IPS-11a (cell line): ENCODE results near the gene TCTN2.
A peak's percentile ranks its signal among the peaks of the same experiment; 100 is the strongest.

Experiments
- H3K4me3 ChIP-seq: one replicate; pipeline ENCODE4 v1.5.1; 2013; ENCODE audit warnings: low read depth, low read length, control low read depth

The TCTN2 gene

DNA sequence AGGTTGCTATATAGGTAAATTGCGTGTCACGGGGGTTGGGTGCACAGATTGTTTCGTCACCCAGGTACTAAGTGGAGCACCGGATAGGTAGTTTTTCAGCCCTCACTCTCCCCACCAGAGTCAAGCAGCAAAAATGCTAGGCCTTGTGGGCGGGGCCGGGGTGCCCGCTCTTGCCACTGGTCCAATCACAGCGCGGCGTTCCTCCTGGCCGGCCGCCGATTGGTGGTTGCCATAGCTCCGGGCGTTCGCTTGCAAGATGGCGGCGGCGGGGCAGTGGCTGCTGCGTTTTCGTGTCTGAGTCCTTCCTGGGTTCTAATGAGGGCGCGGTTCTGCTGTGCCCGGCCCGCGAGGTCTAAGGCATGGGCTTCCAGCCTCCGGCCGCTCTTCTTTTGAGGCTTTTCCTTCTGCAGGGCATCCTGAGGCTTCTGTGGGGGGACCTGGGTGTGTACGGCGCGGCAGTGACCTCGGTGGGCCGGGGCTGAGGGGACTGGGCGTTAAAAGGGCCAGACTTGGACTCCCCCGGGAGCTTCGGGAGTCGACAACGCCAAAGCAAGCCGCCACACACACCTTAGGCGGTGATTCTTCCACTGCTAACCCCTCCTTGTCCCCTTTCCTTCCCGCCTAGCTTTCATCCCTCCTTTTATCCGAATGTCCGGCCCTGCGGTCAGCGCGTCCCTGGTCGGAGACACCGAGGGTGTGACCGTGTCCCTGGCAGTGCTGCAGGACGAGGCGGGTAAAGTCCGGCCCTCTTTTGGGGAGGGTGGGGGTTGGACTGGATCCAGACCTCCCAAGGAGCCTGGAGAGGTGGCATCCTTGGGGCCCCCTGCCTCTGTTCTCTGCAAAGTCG lies at the start of gene TCTN2:
Gene TCTN2, plus strand, starts transcription at position 232 of the 847 bp plus-strand sequence. Its CDS starts 128 bp downstream, at position 360.
- H3K4me3 ChIP-seq = peak within 1 kb of the TSS; percentile 88

GRCh38 chr12:123621619-123622530 lies 49.0 kb upstream of the TCTN2 start:
- no peak overlapping the region for H3K4me3 ChIP-seq

DNA sequence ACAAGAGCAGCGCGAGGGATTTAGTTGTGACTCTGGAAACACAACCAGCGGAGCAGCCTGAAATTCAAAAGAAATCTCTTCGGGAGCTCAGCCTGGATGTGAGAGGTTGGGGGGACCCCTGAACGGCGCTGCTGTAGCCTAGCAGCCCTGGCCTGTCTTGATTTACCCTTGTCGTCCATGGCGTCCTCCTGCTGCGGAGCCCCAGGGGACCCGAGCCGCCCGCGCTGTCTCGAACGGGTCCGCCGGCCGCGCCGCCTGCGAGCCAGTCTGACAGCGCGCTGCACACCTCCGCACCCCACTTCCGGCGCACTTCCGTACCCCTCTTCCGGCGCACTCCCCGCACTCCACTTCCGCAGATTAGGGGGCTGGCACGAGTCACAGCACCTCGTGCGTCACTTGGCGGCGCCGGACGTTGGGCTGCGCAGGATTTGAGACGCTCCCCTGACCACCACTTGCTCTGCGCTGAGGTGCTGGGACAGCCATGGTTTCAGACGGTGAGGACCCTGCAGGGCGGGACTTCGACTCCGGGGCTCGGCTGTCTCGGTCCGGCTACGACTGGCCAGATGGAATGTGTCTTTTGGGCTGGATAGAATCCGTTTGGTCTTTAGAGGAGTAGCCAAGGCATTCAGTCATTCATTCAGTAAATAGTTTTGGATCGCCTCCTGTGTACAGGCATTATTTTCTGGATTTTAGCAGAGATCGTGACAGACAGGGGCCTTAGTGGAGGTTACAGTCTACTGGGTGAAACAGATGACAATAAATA lies 37.4 kb upstream of the TCTN2 start, which contains the start of the genes EIF2B1 and GTF2H3:
Gene EIF2B1, minus strand, starts transcription at position 308 of the 763 bp plus-strand sequence. Its CDS starts 129 bp downstream, at position 179.
Gene GTF2H3, plus strand, starts transcription at position 451 of the 763 bp plus-strand sequence. Its CDS starts 31 bp downstream, at position 482.
- H3K4me3 ChIP-seq = peak within 1 kb of the TSS; percentile 100

DNA sequence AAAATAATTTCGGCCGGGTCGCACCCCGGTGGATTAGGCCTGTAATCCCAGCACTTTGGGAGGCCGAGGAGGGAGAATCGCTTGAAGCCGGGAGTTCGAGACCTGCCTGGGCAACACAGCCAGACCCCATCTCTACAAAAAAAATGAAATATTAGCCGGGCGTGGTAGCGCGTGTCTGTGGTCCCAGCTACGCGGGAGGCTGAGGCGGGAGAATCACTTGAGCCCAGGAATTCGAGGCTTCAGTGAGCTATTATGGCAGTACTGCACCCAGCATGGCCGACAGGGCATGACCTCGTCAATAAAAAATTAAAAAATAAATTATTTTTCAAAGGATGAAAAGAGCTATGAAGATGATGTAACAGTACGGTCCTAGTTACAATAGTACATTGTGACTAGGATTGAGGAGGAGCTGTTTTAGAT lies 36.8 kb upstream of the TCTN2 start:
- peak overlapping the region; percentile 100 for H3K4me3 ChIP-seq

- H3K4me3 ChIP-seq = no peak overlapping the region
These were observed 27.0 kb upstream of the TCTN2 start for GRCh38 chr12:123643911-123644310.

- no peak overlapping the region for H3K4me3 ChIP-seq
These were observed 25.5 kb upstream of the TCTN2 start for GRCh38 chr12:123645380-123645779.

DNA sequence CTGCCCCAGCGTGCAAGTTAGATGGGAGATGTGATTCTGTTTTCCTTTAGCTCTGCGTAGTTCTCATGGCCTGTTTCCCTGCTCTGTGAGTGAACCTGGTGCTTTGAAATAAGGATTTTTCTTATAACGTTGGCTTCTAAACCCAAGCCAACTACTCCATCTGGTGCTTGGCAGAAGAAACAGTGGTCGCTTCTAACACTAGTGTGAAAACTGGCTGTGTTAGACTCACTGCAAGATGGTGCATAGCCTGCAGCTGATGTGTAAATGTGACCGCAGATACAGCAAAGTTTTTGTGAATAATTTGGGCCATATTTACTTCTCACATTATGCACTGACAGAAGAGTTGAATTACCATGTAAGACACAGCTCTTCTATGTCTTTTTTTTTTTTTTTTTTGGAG lies 25.0 kb upstream of the TCTN2 start:
- H3K4me3 ChIP-seq = no peak overlapping the region

DNA sequence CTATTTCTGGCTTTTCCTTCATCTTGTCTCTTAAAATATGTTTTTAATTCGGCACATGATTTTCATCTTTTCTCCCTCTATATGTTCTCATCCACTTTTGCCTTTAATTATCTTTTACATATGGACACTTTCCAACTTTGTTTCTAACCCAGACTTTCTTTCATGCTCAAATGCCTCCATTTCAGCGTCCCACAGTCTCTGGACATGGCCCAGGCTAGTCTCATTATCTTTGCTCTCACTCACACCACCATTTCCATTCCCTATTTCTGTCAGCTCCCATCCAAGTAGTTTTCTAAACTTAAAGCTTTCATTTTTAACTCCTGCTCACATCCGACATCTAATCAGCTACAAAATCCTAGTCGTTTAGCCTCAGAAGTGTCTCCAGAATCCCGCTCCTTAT lies 22.5 kb upstream of the TCTN2 start:
- H3K4me3 ChIP-seq = no peak overlapping the region

- H3K4me3 ChIP-seq = no peak overlapping the region
These were observed 16.7 kb upstream of the TCTN2 start for GRCh38 chr12:123654129-123654701.

- no peak overlapping the region for H3K4me3 ChIP-seq
These were observed 15.5 kb upstream of the TCTN2 start for GRCh38 chr12:123655420-123655819.

GRCh38 chr12:123656392-123656791 lies 14.5 kb upstream of the TCTN2 start:
- H3K4me3 ChIP-seq = no peak overlapping the region

DNA sequence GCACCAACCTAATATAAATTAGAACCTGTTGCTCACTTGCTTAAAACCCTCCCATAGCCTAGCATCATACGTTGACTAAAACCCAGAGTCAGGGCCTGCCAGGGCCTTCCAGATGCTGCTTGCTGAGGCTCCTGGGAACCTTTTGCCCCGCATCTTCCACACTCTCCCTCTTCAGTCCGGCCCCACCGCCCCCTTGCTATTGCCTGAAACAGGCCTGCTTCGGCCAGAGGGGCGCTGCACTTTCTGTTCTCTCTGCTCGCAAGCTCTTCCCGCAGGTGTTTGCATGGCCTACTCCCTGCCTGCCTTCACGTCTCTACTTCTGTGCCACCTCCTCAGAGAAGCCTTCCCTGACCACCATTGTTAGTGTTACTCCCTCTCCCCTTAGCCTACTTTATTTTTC lies 13.7 kb upstream of the TCTN2 start:
- H3K4me3 ChIP-seq = no peak overlapping the region

GRCh38 chr12:123659996-123660727 lies 10.8 kb upstream of the TCTN2 start:
- H3K4me3 ChIP-seq = no peak overlapping the region

DNA sequence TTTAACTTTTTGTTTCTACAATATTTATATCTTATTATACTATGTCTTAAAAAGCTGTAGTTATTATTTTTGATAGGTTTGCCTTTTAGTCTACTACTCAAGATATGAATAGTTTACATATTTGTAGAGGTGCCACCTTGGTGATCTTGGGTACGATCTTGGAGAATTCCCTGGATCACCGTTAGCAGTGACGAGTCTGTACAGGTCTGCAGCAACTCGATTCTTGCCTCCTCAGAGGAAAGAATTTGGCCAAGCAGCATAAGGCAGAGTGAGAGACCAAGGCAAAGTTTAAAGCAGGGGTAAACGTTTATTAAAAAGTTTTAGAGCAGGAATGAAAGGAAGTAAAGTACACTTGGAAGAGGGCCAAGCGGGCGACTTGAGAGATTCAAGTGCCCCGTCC lies 3.1 kb upstream of the TCTN2 start:
- H3K4me3 ChIP-seq = no peak overlapping the region

DNA sequence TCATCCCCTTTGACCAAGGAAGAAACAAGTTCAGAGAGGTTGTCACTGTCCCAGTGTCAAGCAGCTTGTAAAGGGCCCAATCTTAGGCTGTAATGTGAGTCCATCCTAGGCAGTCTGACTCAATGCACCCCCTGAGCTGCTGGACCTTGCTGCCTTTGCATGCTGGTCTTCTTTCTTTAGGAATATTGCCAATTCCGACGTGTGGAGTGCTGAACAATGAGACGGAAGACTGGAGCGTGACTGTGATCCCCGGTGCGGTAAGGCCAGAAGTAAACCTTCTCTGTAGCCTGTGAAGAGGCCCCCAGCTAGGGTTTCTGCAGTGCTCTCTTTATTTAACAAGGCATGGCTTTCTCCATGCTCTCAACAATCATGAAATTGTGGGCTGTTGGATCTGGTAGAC lies 963 bp downstream of the TCTN2 start:
- peak overlapping the region; percentile 6 for H3K4me3 ChIP-seq

- H3K4me3 ChIP-seq = no peak overlapping the region
These were observed 4.5 kb downstream of the TCTN2 start for GRCh38 chr12:123675436-123675835.

DNA sequence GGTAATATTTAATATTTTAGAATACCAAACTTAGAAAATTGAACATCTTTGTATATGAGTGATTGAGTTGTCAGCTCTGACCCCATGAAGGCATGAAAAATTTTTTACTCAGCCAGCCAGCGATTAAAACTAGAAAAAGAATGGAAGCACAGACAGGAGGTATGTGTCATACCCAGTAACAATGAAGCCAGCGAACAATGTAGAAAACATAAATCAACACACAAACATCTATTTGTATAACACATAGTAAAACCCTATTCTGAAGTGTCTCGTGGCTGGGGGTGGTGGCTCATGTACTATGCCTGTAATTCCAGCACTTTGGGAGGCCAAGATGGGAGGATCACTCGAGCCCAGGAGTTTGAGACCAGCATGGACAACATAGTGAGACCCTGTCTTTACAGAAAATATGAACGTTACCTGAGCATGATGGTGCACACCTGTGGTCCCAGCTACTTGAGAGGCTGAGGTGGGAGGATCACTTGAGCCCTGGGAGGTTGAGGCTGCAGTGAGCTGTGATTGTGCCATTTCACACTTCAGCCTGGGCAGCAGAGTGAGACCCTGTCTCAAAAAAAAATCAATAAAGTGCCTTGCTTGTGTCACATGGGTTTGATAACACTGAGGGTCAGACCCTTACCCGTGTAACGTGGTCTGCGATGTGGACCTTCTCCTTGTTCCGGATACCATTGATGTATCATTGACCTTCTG lies 5.9 kb downstream of the TCTN2 start:
- no peak overlapping the region for H3K4me3 ChIP-seq

GRCh38 chr12:123678981-123679380 lies 8.1 kb downstream of the TCTN2 start:
- no peak overlapping the region for H3K4me3 ChIP-seq

GRCh38 chr12:123681605-123682004 lies 10.7 kb downstream of the TCTN2 start:
- H3K4me3 ChIP-seq = no peak overlapping the region
